ENCODE data around the gene CCL11. TPM values are rescaled to one million over a fixed set of nuclear protein-coding genes. Genes with fewer than 3 reads are reported as not detected.

CCL11 gene
- total RNA-seq, 1 experiment from 2014 or later = not detected

DNA sequence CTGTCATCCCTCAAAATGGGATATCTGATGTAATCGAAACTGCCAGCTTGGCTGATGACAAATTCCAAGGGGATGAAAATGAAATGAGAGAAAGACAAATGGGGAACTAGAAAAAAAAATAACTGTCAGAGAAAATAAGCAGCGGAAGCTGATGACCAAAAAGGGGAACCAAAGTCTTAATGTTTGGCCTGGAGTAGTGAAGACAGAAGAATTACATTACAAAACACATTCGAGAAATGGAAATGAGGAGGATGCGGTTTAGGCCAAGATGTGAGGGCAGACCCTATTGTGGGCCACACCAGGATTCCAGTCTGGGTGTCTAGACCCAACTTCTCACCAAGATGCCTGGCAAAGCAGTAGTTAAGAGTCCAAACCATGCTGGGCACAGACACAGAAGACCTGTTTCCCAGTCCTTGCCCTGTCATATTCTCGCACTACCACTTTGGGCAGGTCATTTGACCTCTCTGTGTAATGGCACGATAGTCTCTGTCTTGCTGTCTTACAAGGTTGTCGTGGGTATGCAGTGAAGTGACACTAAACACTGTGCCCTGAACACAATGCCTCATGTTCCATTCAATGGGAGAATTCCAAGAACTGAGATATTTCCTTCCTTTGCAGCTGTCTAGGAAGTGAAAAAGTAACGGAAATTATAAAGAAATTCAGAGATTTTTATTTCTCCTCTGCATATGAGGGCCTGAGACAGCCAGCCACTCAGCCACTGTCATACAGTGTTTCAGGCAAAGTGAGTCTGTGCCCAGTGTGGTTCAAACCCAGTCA, 42.8 kb upstream of the CCL11 start:
- Mint-ChIP-seq H3K36me3 (no peaks in the 10 kb centered on the region), H3K4me3 (no peak overlapping the region), H3K4me1 (peaks cover 17% of the 10 kb centered on the region), H3K27me3 (ENCODE audit: low read depth) (peaks cover 4% of the 10 kb centered on the region), H3K9me3 (no peaks in the 10 kb centered on the region), H3K27ac (no peak overlapping the region)
- ChIA-PET CTCF (interaction anchor here (2.1 kb wide), 1 partner anchor 119 kb away, joined by 10 read pairs; no protein-coding TSS in a partner anchor), POLR2A (interaction anchor here (0.6 kb wide), 1 partner anchor 778 kb away, joined by 3 read pairs; no protein-coding TSS in a partner anchor)
- DNase-seq (ENCODE audit: low spot score) (no peak), ATAC-seq (peak; percentile 52)
- TF ChIP-seq AFF4 (CRISPR knock-in tag; IDR thresholded peaks at IDR 0.05; ENCODE audit: borderline replicate concordance) (no peak), TCF7 (CRISPR knock-in tag; IDR thresholded peaks at IDR 0.05; ENCODE audit: low read depth) (no peak), GTF2I (CRISPR knock-in tag; conservative IDR thresholded peaks at IDR 0.05) (no peak), SOX15 (CRISPR knock-in tag; IDR thresholded peaks at IDR 0.05) (no peak)

DNA sequence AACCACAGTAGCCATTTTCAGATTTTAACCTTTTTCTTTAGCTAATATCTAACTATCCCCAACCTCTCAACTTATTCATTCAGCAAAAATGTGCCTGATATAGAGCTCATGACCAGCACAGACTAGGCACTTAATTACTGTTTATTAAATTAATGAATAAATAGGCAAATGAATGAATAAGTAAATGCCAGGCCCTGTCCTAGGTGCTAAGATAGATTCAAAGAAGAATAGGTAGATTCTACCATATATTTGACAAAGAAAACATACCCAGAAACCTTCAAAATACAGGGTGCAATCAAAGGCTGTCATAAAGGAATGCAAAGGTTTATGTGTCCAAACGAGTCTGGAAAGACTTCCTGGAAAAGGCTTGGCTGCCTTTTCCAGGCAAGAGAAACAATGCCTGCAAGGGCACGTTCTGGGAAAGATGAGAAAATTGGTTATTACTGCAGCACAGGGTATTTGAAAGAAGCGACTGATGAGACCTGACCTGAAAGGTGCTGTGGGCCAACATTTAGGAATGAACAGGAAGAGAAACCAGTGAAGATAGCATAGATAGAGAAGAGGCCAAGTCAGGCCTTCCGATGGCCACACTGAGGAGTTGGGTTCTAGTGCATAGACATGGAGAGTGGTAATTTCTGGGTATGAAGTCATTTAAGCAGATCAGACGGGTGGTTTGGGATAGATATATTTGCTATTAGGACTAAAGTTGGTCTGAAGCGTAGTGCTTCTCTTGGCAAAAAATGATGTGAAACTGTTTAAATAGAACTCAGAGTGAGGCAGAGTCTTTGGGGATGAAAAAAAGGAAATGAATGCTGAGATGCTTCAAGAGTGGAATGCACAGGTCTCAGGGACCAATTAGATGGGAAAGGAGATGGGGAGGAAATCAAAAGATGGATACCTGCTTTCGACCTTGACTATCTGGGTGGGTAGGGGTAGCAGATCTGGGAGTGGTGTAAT, 41.9 kb upstream of the CCL11 start:
- Mint-ChIP-seq H3K27me3 (ENCODE audit: low read depth) (peaks cover 4% of the 10 kb centered on the region), H3K36me3 (no peaks in the 10 kb centered on the region), H3K9me3 (no peaks in the 10 kb centered on the region), H3K4me1 (peaks cover 17% of the 10 kb centered on the region), H3K27ac (no peak overlapping the region), H3K4me3 (no peak overlapping the region)
- ChIA-PET CTCF (interaction anchor here (2.1 kb wide), 1 partner anchor 118 kb away, joined by 10 read pairs; no protein-coding TSS in a partner anchor), POLR2A (no interaction called here)
- DNase-seq (ENCODE audit: low spot score) = no peak
- no peak for ATAC-seq
- TF ChIP-seq SOX15 (CRISPR knock-in tag; IDR thresholded peaks at IDR 0.05) = no peak
- no peak for TF ChIP-seq ZNF232 (CRISPR knock-in tag; IDR thresholded peaks at IDR 0.05)
- no peak for TF ChIP-seq ESRRA (CRISPR knock-in tag; IDR thresholded peaks at IDR 0.05; ENCODE audit: borderline replicate concordance)
- TF ChIP-seq OVOL2 (CRISPR knock-in tag; IDR thresholded peaks at IDR 0.05; ENCODE audit: borderline replicate concordance) = no peak
- TF ChIP-seq FOXK1 (CRISPR knock-in tag; IDR thresholded peaks at IDR 0.05) = no peak
- TF ChIP-seq EMX1 (CRISPR knock-in tag; IDR thresholded peaks at IDR 0.05) = no peak
- TF ChIP-seq ZNF416 (CRISPR knock-in tag; IDR thresholded peaks at IDR 0.05) = no peak
- no peak for TF ChIP-seq ZNF423 (CRISPR knock-in tag; IDR thresholded peaks at IDR 0.05)

DNA sequence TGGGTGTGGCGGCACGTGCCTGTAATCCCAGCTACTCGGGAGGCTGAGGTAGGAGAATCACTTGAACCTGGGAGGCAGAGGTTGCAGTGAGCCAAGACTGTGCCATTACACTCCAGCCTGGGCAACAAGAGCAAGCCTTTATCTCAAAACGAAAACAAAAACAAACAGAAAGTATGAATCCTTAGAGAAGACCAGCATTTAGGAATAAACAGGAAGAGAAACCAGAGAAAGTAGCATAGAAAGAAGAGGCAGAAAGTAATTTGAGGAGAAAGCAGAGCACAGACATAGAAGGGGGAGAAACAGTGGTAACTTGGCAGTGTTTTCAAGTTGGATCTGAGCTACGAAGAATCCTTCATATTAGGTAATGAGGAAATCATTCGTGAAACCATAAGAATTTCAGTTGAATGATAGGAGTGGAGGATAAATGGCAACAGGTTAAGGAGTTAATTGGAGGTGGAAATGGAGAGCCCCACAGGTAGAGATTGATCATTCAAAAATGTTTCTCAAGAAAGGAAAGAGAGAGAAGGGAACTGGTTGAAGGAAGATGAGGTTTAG, 40.1 kb upstream of the CCL11 start:
- CTCF ChIA-PET = no interaction called here
- Mint-ChIP-seq H3K4me3 (no peak overlapping the region), H3K9me3 (no peaks in the 10 kb centered on the region), H3K36me3 (no peaks in the 10 kb centered on the region), H3K27me3 (ENCODE audit: low read depth) (peaks cover 4% of the 10 kb centered on the region), H3K27ac (no peak overlapping the region), H3K4me1 (peaks cover 14% of the 10 kb centered on the region)
- TF ChIP-seq NFATC4 (CRISPR knock-in tag; IDR thresholded peaks at IDR 0.05) (no peak), TCF7 (CRISPR knock-in tag; IDR thresholded peaks at IDR 0.05; ENCODE audit: low read depth) (no peak), TEAD4 (CRISPR knock-in tag; IDR thresholded peaks at IDR 0.05) (no peak), NR3C1 (CRISPR knock-in tag; conservative IDR thresholded peaks at IDR 0.05; ENCODE audit: low read depth) (no peak), NR2C2 (CRISPR knock-in tag; IDR thresholded peaks at IDR 0.05) (no peak)
- ATAC-seq (no peak), DNase-seq (ENCODE audit: low spot score) (no peak)
- POLR2A ChIA-PET = no interaction called here

Measured in WTC11 (cell line).